ENCODE results near the gene NBPF4. TPM values are rescaled to one million over a fixed set of nuclear protein-coding genes. Genes with fewer than 3 reads are reported as not detected.
"Not testable (repeated sequence)": the region's sequence is repeated elsewhere in the genome, so short reads cannot be mapped to it uniquely, and the experiment has no call there.

Gene NBPF4
- total and polyA plus RNA-seq, 2 experiments from 2014 or later = not detected

- H3K27me3 Mint-ChIP-seq (ENCODE audit: insufficient read depth, low read depth, poor library complexity) = peaks cover 5% of the 10 kb centered on the region
- H3K9me3 Mint-ChIP-seq = peaks cover 13% of the 10 kb centered on the region; the same call in 2 of the 3 replicates
- H3K27ac ChIP-seq (ENCODE audit: low read depth) = no peak overlapping the region
- no peaks in the 10 kb centered on the region for H3K79me2 ChIP-seq (replicated peaks; ENCODE audit: insufficient read depth)
- DNase-seq (ENCODE audit: low spot score) = peak; percentile 35
- H3K4me3 Mint-ChIP-seq = no peak overlapping the region
- H3K36me3 Mint-ChIP-seq (ENCODE audit: low read depth) = peaks cover 2% of the 10 kb centered on the region; the same call in 2 of the 3 replicates
- peak; percentile 76 for ATAC-seq
- peak overlapping the region; percentile 96 for H2AFZ ChIP-seq
- H3K9me2 ChIP-seq (ENCODE audit: insufficient read depth) = no peaks in the 10 kb centered on the region
- no peaks in the 10 kb centered on the region for H3K36me3 ChIP-seq (ENCODE audit: insufficient read depth)
- no peaks in the 10 kb centered on the region for H4K20me1 ChIP-seq (replicated peaks; ENCODE audit: insufficient read depth)
- H3K4me1 Mint-ChIP-seq = no peaks in the 10 kb centered on the region; the same call in 2 of the 3 replicates
- no peaks in the 10 kb centered on the region for H3F3A ChIP-seq (replicated peaks; ENCODE audit: low read depth)
- H3K4me3 ChIP-seq = no peak overlapping the region
- H3K27me3 ChIP-seq (ENCODE audit: insufficient read depth) = no peaks in the 10 kb centered on the region
- peaks cover 9% of the 10 kb centered on the region; the same call in 1 of the 2 replicates for H3K4me1 ChIP-seq (ENCODE audit: insufficient read depth)
- TF ChIP-seq CREB1 (CRISPR knock-in tag; IDR thresholded peaks at IDR 0.05; ENCODE audit: low read depth) (no peak), ETS1 (IDR thresholded peaks at IDR 0.05) (no peak), STAT1 (IDR thresholded peaks at IDR 0.05; ENCODE audit: unreplicated experiment) (no peak), POLR2AphosphoS5 (IDR thresholded peaks at IDR 0.05; ENCODE audit: low read depth) (no peak), CTCF (conservative IDR thresholded peaks at IDR 0.05; ENCODE audit: low read depth in 2 of 2) (no peak)
- H3K4me2 ChIP-seq = peak overlapping the region; percentile 48; the same call in 1 of the 2 replicates
- no peak overlapping the region for H3K27ac Mint-ChIP-seq
Observed at GRCh38 chr1:108208724-108209446, 35.0 kb downstream of the NBPF4 start.

GRCh38 chr1:108203582-108203981, 40.3 kb downstream of the NBPF4 start:
- not testable (repeated sequence) for H3K27me3 Mint-ChIP-seq (ENCODE audit: insufficient read depth, low read depth, poor library complexity); ATAC-seq

GRCh38 chr1:108201687-108202086, 42.2 kb downstream of the NBPF4 start:
- peaks cover 12% of the 10 kb centered on the region for H3K27me3 Mint-ChIP-seq (ENCODE audit: insufficient read depth, low read depth, poor library complexity)
- no peaks in the 10 kb centered on the region for H3K9me2 ChIP-seq (ENCODE audit: insufficient read depth)
- DNase-seq (ENCODE audit: low spot score) = no peak
- H3K4me3 ChIP-seq = no peak overlapping the region
- no peak overlapping the region for H3K4me2 ChIP-seq
- peaks cover 13% of the 10 kb centered on the region; the same call in 2 of the 3 replicates for H3K9me3 Mint-ChIP-seq
- peaks cover 22% of the 10 kb centered on the region for H3K4me1 Mint-ChIP-seq
- H3K36me3 Mint-ChIP-seq (ENCODE audit: low read depth) = peaks cover 12% of the 10 kb centered on the region
- no peaks in the 10 kb centered on the region for H3K36me3 ChIP-seq (ENCODE audit: insufficient read depth)
- H3F3A ChIP-seq (replicated peaks; ENCODE audit: low read depth) = no peaks in the 10 kb centered on the region
- no peak for TF ChIP-seq NANOG (IDR thresholded peaks at IDR 0.05; ENCODE audit: borderline replicate concordance)
- no peak for TF ChIP-seq CREB1 (CRISPR knock-in tag; IDR thresholded peaks at IDR 0.05; ENCODE audit: low read depth)
- no peak for TF ChIP-seq REST (IDR thresholded peaks at IDR 0.05; ENCODE audit: unreplicated experiment)
- TF ChIP-seq CTCF (conservative IDR thresholded peaks at IDR 0.05; ENCODE audit: low read depth in 2 of 2) = no peak
- TF ChIP-seq ZNF331 (CRISPR knock-in tag; IDR thresholded peaks at IDR 0.05; ENCODE audit: low read depth) = no peak
- TF ChIP-seq STAT1 (IDR thresholded peaks at IDR 0.05; ENCODE audit: unreplicated experiment) = no peak
- H3K27me3 ChIP-seq (ENCODE audit: insufficient read depth) = peaks cover 18% of the 10 kb centered on the region
- ATAC-seq = no peak
- no peaks in the 10 kb centered on the region for H4K20me1 ChIP-seq (replicated peaks; ENCODE audit: insufficient read depth)
- no peak overlapping the region; the same call in 2 of the 3 replicates for H3K4me3 Mint-ChIP-seq
- no peak overlapping the region for H3K27ac ChIP-seq (ENCODE audit: low read depth)
- H3K79me2 ChIP-seq (replicated peaks; ENCODE audit: insufficient read depth) = peaks cover 23% of the 10 kb centered on the region
- peaks cover 12% of the 10 kb centered on the region for H3K4me1 ChIP-seq (ENCODE audit: insufficient read depth)
- no peak overlapping the region for H3K27ac Mint-ChIP-seq
- H2AFZ ChIP-seq = no peak overlapping the region

More at GRCh38 chr1:108203582-108203981, 40.3 kb downstream of the NBPF4 start:
- not testable (repeated sequence) for H3F3A ChIP-seq (replicated peaks; ENCODE audit: low read depth); DNase-seq (ENCODE audit: low spot score); H3K4me1 ChIP-seq (ENCODE audit: insufficient read depth); H3K79me2 ChIP-seq (replicated peaks; ENCODE audit: insufficient read depth); H3K36me3 Mint-ChIP-seq (ENCODE audit: low read depth); H3K36me3 ChIP-seq (ENCODE audit: insufficient read depth); H3K27ac ChIP-seq (ENCODE audit: low read depth); H3K4me2 ChIP-seq; H4K20me1 ChIP-seq (replicated peaks; ENCODE audit: insufficient read depth); H3K4me3 Mint-ChIP-seq; H3K4me3 ChIP-seq; H3K27ac Mint-ChIP-seq; H3K9me2 ChIP-seq (ENCODE audit: insufficient read depth); H2AFZ ChIP-seq
- H3K9me3 Mint-ChIP-seq = peaks cover 13% of the 10 kb centered on the region; the same call in 2 of the 3 replicates
- peaks cover 18% of the 10 kb centered on the region for H3K27me3 ChIP-seq (ENCODE audit: insufficient read depth)
- peaks cover 13% of the 10 kb centered on the region for H3K4me1 Mint-ChIP-seq
